NCI-H2171 (cell line): ENCODE data around the gene SFTPB.
A peak's percentile ranks its signal among the peaks of the same experiment; 100 is the strongest.
"Not testable (repeated sequence)": the region's sequence is repeated elsewhere in the genome, so short reads cannot be mapped to it uniquely, and the experiment has no call there.

ENCODE experiments used
- DNase-seq: peaks from one replicate; lab custom pipeline; 2025; lab: John Stamatoyannopoulos, UW

Gene SFTPB

GRCh38 chr2:85653996-85654395 is 14.0 kb downstream of the SFTPB start:
- DNase-seq: no peak

DNA sequence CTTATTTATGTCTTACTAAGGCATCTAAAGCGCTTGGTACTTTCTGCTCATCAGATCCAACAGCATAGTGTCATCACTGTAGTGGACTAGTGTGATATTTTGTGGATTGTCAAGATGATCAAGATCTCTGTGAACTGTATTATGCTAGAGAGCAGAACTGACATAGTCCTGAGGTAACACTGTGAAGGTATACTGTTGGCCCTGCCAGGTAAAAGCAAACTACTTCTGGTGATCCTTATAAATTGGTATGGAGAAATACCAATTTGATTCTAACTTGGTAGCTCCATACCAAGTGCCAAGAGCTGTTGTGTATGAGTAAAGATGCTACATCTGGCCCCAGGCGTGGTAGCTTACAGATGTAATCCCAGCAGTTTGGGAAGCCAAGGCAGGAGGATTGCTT is 15.9 kb downstream of the SFTPB start:
- no peak for DNase-seq

- DNase-seq: no peak
These were observed 16.9 kb downstream of the SFTPB start for GRCh38 chr2:85651097-85651496.

- DNase-seq: no peak
These were observed 17.5 kb downstream of the SFTPB start for GRCh38 chr2:85650456-85650855.

GRCh38 chr2:85649201-85650190 is 18.5 kb downstream of the SFTPB start:
- no peak for DNase-seq

DNA sequence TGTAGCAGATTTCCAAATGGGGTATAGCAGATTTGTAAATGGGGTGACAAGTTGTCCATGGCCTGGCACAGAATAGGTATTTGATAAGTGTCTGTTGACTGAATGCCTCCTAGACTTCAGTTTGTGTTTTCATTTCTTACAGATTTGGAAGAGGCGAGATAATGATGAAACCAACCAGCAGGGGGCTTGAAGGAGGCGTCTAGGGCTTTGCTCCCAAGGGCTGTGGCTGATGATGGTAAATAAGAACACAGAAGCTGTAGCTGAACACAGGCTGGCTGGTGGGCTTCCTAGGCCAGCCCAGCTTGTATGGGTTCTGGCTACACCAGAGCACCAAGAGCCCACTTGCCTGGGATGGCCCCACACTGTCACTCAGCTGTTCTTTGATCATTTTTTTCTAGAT is 19.4 kb downstream of the SFTPB start:
- peak; percentile 13 for DNase-seq

DNA sequence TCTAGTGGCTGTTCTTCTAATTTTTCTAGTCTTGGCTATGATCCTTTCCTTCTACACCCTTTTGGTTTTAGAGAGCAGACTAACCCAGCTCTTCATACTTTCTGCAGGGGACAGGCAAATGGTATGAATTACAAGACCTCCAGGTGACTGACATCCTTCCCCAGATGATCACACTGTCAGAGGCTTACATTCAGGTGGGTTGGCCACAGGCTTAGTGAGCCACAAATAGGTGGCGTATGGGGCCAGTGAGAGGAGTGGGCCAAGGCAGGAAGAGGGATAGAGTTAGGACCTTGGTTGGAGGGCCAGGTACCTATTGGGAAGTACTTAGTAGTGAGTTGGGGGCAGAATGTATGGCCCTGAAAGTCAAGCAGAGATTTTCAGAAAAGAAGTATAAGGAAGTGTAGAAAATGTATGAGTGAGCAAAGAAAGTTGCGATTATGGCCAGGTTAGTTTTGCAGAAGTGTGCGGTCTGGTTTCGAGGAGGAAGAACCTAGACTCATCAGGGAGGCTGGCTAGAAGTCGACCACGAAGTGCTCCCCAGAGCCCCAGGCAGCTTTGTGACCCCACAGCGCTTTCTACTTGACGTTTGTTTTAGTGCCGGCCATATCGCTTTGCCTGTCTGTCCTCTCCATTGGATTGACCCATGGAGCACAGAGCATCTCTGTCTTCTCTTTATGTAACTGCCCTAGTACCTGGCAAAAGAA is 20.0 kb downstream of the SFTPB start:
- no peak for DNase-seq

DNA sequence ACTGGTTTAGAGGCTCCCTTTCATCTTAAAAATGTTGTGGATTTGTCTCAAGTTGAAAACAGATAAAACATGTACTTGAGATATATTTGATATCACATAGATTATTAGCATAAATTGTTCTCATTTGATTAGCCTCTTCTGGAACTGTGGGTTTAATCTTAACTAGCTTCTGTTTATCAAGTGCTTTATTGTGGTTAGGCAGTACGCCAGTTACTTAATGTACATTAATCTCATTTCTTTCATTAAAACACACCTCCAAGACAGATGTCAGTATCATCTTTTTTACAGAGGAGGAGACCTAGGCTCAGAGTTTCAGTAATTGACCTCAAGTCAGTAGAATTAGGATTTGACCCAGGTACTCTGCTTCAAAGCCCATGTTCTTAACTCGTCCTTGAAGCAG is 21.8 kb downstream of the SFTPB start:
- no peak for DNase-seq

- no peak for DNase-seq
These were observed 23.1 kb downstream of the SFTPB start for GRCh38 chr2:85644909-85645308.

GRCh38 chr2:85642725-85643124 is 25.3 kb downstream of the SFTPB start:
- DNase-seq: no peak

GRCh38 chr2:85635636-85636035 is 32.4 kb downstream of the SFTPB start:
- no peak for DNase-seq

DNA sequence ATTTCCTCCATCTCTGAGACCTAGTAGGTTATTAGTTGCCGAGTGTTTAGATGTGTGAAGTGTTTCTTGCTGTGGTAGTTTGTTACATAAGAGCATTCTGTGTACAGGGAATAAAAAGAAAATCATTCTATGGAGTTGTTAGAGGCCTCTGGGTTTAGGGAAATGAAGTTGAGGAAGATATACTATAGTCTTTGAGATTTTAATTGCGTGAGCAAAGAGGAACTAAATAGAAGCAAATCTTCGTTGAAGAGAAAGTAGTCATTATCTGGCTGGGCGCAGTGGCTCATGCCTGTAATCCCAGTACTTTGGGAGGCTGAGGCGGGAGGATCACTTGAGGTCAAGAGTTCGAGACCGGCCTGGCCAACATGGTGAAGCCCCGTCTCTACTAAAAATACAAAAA is 33.0 kb downstream of the SFTPB start:
- no peak for DNase-seq

DNA sequence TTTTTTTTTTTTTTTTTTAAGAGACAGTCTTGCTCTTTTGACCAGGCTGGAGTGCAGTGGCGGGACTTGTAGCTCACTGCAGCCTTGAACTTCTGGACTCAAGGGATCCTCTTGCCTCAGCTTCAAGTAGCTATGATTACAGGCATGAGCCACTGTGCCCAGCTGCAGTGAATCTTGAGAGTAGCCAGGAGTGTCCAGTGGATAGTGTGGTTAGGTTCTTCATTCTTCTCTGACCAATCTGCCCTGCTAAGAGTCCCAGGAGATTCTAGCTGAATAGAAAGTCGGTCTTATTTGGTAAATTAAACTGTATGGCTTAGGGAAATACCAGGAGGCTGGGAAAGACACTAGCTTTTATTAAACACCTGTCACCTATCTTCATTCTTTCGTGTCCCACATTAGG is 36.7 kb downstream of the SFTPB start:
- DNase-seq: no peak

GRCh38 chr2:85628658-85629057 is 39.3 kb downstream of the SFTPB start:
- DNase-seq: no peak

GRCh38 chr2:85623991-85624390 is 44.0 kb downstream of the SFTPB start:
- no peak for DNase-seq

GRCh38 chr2:85621338-85621737 is 46.7 kb downstream of the SFTPB start:
- no peak for DNase-seq

DNA sequence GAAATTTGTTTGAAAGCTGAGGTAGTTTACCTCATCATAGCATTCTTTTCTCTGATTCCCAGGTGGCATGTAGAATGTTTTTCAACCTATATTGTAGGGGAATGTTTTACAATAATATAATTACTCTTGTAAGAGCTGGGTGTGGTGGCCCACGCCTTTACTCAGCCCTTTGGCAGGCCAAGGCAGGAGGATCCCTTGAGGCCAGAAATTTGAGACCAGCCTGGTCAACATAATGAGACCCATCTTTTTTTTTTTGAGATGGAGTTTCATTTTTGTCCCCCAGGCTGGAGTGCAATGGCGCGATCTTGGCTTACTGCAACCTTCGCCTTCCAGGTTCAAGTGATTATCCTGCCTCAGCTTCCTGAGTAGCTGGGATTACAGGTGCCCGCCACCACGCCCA is 48.4 kb downstream of the SFTPB start:
- no peak for DNase-seq

DNA sequence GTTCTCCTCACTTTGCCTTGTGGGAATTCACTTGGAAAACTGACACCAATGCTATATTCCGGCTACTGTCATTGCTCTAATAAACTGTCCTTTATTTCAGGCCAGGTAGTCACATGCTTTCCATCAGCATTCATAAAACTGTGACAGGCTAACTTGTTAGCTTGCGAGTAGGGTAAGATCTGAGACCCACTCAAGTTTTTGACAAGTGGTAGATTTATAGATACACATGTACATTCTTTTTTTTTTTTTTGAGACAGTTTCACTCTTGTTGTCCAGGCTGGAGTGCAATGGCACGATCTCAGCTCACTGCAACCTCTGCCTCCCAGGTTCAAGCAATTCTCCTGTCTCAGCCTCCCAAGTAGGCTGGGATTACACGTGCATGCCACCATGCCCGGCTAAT is 50.3 kb downstream of the SFTPB start:
- DNase-seq: not testable (repeated sequence)

DNA sequence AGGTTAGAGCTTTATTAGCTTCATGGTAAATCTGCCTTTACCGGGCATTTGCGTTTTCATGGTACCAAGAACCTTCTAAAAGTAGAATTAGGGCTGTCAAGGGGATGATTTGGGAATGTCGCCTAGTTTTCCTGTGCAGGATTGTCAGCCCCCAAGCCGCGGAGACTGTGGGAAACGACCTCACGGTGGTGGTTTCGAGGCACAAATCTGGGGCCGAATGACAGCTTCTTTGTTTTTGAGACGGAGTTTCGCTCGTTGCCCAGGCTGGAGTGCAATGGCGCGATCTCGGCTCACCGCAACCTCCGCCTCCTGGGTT is 52.6 kb downstream of the SFTPB start:
- DNase-seq: no peak

- DNase-seq: not testable (repeated sequence)
These were observed 53.2 kb downstream of the SFTPB start for GRCh38 chr2:85614757-85615156.

DNA sequence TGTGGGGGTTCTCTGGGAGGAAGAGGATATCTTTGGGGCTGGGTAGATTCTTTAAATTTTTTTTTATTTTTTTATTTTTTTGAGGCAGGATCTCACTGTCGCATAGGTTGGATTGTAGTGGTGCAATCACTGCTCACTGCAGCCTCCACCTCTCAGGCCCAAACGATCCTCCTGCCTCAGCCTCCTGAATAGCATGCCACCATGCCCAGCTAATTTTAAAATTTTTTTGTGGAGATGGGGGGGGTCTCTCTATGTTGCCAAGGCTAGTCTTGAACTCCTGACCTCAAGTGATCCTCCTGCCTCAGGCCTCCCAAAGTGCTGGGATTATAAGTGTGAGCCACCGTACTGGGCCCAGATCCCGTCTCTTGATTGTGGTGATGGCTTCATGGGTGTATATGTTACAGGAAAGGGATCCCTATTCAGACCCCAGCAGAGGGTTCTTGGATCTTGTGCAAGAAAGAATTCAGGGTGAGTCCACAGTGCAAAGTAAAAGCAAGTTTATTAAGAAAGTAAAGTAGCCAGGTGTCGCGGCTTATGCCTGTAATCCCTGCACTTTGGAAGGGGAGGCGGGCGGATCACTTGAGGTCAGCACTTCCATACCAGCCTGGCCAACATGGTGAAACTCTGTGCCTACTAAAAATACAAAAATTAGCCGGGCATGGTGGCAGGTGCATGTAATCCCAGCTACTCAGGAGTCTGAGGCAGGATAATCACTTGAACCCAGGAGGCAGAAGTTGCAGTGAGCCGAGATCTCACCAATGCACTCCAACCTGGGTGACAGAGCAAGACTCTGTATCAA is 54.1 kb downstream of the SFTPB start:
- no peak for DNase-seq
